Camera-type eye (tissue), 1 donor: ENCODE data around the gene ELOVL2. TPM values are rescaled to one million over a fixed set of nuclear protein-coding genes. Genes with fewer than 3 reads are reported as not detected.

ENCODE experiments used
- total RNA-seq: library from RNA; depleted of rRNA; stranded (reverse); fragments of >200 nt; gene quantifications from one replicate; pipeline ENCODE4 v1.2.3, GENCODE V29; 2014

The ELOVL2 gene
- 19.6 TPM for total RNA-seq

GRCh38 chr6:11043961-11044711 is at the start of gene ELOVL2:
Gene ELOVL2, minus strand, starts transcription at chr6:11044305. Its CDS starts 75 bp downstream, at chr6:11044230.

Other genes with a start within 250 kb of the ELOVL2 start
- gene MAK, start 205.8 kb downstream of the ELOVL2 start, total RNA-seq, result 61.8 TPM
- not detected for gene GCM2, start 162.3 kb downstream of the ELOVL2 start, total RNA-seq
- gene SYCP2L, start 157.3 kb downstream of the ELOVL2 start, total RNA-seq, result 3.2 TPM
- gene SMIM13, start 49.5 kb upstream of the ELOVL2 start, total RNA-seq, result 51.3 TPM
- not detected for gene ERVFRD-1, start 67.4 kb upstream of the ELOVL2 start, total RNA-seq
- 63.8 TPM for gene NEDD9, start 188.4 kb upstream of the ELOVL2 start, total RNA-seq